Esophagus muscularis mucosa (tissue), 4 donors: Measurements from ENCODE around the gene SDR39U1. TPM values are rescaled to one million over a fixed set of nuclear protein-coding genes. Genes with fewer than 3 reads are reported as not detected.

ENCODE experiments used
- DNase-seq: peaks from one replicate; pipeline ENCODE4 v3.0.0-alpha.2; 2017; ENCODE audit errors: extremely low spot score
- H3K27ac ChIP-seq, 4 donors: fragments of 200-600 bp; sonication (generic); replicated peaks in 1 of 4; 1 replicate in 3 of 4; 2 replicates in 1 of 4; pipeline ENCODE4 v1.5.1; 2016 to 2019; ENCODE audit warnings: mild to moderate bottlenecking in 1 of 4
- H3K27me3 ChIP-seq, 4 donors: fragments of 200-600 bp; sonication (generic); one replicate each; pipeline versions ENCODE4 v1.5.1 to v1.6.0; 2016 to 2019
- H3K36me3 ChIP-seq, 4 donors: fragments of 200-600 bp; sonication (generic); one replicate each; pipeline ENCODE4 v1.5.1; 2016 to 2019
- H3K4me1 ChIP-seq, 4 donors: fragments of 200-600 bp; sonication (generic); one replicate each; pipeline ENCODE4 v1.5.1; 2016 to 2019
- H3K4me3 ChIP-seq, 4 donors: fragments of 200-600 bp; sonication (generic); 1 replicate in 2 of 4; 2 replicates in 2 of 4; pipeline ENCODE4 v1.5.1; 2016 to 2019; ENCODE audit warnings: mild to moderate bottlenecking in 4 of 4, moderate library complexity in 1 of 4
- H3K9me3 ChIP-seq, 4 donors: fragments of 200-600 bp; sonication (generic); 1 replicate in 3 of 4; 2 replicates in 1 of 4; pipeline ENCODE4 v1.5.1; 2016 to 2019
- EP300 ChIP-seq: sonication (generic); formaldehyde crosslinking; IDR thresholded peaks from one replicate; pipeline ENCODE4 v1.6.1; 2017; ENCODE audit warnings: antibody characterized with exemption
- POLR2A ChIP-seq: fragments of 450-650 bp; IDR thresholded peaks from one replicate; pipeline ENCODE4 v1.6.1; 2017; ENCODE audit warnings: antibody characterized with exemption, moderate library complexity, mild to moderate bottlenecking, low read depth
- POLR2AphosphoS5 ChIP-seq, 2 donors: sonication (generic); formaldehyde crosslinking; IDR thresholded peaks; one replicate each; pipeline ENCODE4 v1.6.1; 2017; ENCODE audit warnings: antibody characterized with exemption in 2 of 2
- WGBS: methylation state at CpG from one replicate; pipeline ENCODE4 v1.1.5; 2018; 5-methylcytosine and 5-hydroxymethylcytosine counted together
- intact Hi-C: fragments of 100-400 bp; cut with DNase I; formaldehyde crosslinking; loops from one replicate; pipeline ENCODE4 v1.15.1; 2023
- total RNA-seq, 4 donors: library from RNA; depleted of rRNA; stranded (reverse); fragments of >200 nt; gene quantifications; one replicate each; pipeline versions ENCODE4 v1.1.0 to v1.2.1, GENCODE V29; 2016
- TF ChIP-seq, protein P1 (sequence below), 3 experiments: fragments of 200-600 bp in 2 of 3; fragments of 450-650 bp in 1 of 3; sonication (generic) in 2 of 3; IDR thresholded peaks; one replicate each; pipeline ENCODE4 v1.5.1; 2017 to 2019; ENCODE audit warnings: antibody characterized with exemption in 3 of 3, mild to moderate bottlenecking in 2 of 3, moderate library complexity in 1 of 3

SDR39U1 gene
- total RNA-seq, 4 donors from 2014 or later = 23.9 to 48.6 (median 33.5) TPM

DNA sequence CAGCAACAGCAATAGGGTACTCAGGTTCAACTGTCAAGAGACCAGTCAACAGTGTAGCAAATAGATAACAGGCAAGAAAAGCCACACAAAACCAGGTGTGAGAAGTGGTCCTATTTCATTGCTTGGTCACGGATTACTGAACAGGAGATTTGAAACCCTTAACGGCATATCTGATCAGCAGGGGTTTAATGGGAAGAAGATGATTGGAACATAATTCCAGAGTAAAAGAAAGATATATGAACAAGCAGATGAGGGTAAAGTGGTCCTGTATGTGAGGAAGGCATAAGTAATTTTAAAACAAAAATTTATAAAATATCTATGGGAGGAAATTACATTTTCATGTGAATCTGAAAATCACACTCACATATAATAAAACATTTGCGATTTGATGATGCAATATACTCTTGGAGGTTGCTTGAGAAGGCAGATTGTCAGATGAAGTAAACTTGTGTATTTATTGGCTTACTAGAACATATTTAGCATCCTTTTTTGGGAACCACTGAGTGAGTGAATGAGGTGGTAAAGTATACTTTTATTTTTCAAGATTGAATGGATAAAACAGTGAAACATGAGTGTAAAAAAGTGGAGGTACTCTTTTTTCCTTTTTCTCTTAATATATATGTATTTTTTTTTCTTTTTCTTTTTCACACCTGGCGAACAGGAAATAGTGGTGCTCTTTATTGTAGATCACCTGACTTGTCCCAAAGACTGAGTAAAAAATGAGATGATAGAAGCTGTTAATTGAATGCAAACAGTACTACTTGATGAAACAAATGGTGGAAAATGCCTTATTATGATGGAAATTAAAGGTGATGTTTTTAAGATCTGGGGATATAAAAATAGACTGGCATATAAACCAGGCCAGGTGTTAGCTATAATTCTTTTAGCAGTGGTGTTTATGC lies 21.6 kb upstream of the SDR39U1 start:
- Histone ChIP-seq H3K27me3 (no peaks in the 10 kb centered on the region), H3K9me3 (no peaks in the 10 kb centered on the region), H3K4me1 (no peaks in the 10 kb centered on the region), H3K27ac (no peak overlapping the region), H3K4me3 (no peak overlapping the region), H3K36me3 (no peaks in the 10 kb centered on the region)
- WGBS = 79% methylated on average over 4 of the region's 4 CpGs
- DNase-seq = no peak
- intact Hi-C loops = no loop called here
- TF ChIP-seq EP300 (no peak), POLR2A (no peak), POLR2AphosphoS5 (IDR thresholded peaks at IDR 0.05) (no peak)
- TF ChIP-seq, protein P1, sequence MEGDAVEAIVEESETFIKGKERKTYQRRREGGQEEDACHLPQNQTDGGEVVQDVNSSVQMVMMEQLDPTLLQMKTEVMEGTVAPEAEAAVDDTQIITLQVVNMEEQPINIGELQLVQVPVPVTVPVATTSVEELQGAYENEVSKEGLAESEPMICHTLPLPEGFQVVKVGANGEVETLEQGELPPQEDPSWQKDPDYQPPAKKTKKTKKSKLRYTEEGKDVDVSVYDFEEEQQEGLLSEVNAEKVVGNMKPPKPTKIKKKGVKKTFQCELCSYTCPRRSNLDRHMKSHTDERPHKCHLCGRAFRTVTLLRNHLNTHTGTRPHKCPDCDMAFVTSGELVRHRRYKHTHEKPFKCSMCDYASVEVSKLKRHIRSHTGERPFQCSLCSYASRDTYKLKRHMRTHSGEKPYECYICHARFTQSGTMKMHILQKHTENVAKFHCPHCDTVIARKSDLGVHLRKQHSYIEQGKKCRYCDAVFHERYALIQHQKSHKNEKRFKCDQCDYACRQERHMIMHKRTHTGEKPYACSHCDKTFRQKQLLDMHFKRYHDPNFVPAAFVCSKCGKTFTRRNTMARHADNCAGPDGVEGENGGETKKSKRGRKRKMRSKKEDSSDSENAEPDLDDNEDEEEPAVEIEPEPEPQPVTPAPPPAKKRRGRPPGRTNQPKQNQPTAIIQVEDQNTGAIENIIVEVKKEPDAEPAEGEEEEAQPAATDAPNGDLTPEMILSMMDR (IDR thresholded peaks at IDR 0.05) = no peak

DNA sequence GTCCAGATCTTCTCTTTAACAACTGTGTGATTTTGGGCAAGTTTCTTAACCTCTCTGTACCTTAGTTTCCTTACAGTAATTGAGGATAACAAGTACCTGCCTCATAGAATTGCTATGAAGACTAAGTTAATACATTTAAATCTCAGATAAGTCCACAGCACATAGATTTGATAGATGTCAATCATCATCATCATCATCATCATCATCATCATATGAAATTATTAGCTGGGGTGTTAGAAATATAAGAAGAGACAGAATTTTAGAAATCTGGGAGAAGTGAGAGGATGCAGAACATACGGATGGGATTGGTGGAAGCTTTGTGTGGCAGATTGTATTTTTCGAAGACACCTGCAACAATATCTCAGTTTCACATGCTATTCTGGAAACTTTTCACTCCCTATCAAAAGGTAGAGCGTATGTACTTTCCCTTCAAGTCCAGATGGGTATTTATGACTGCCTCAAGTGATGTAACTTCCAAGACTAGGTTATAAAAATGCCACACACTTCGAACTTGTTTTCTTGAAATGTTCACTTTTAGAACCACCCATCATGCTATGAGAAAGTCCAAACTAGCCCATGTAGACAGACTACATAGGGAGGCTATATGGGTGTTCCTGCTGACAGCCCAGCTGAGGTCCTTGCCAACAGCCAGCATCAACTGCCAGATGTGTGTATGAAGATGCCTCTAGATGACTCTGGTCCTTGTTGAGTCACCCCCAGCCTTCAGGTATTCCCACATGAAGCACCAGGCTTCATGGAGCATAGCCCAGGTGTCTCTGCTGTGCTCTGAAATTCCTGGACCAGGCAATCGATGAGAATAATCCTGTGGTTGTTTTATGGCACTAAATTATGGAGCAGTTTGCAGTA lies 20.7 kb upstream of the SDR39U1 start:
- intact Hi-C loops = no loop called here
- DNase-seq = no peak
- no peak overlapping the region for H3K27ac ChIP-seq
- H3K9me3 ChIP-seq = no peaks in the 10 kb centered on the region
- WGBS = 71% methylated on average over 5 of the region's 5 CpGs
- H3K4me1 ChIP-seq = no peaks in the 10 kb centered on the region
- TF ChIP-seq EP300 = no peak
- TF ChIP-seq, protein P1 (IDR thresholded peaks at IDR 0.05) = no peak
- TF ChIP-seq POLR2A = no peak
- TF ChIP-seq POLR2AphosphoS5 (IDR thresholded peaks at IDR 0.05) = no peak
- no peak overlapping the region for H3K4me3 ChIP-seq
- no peaks in the 10 kb centered on the region for H3K36me3 ChIP-seq
- no peaks in the 10 kb centered on the region for H3K27me3 ChIP-seq

DNA sequence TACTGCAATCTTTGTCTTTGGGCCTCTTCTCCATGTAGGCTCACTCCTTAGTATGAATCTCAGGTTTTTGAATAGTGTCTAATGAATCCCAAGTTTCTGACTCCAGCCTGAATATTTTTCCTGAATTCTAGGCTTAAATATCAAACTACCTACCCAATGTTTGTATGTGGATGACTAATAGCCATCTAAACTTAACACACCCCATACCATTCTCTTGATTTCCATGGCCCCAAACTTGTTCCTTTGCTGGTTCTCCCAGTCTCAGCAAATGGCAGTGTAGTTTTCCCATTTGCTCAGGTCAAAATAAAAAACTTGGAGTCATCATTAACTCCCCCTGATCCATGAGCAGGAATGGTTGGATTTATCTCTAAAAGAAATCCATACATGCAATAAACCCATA lies 18.8 kb upstream of the SDR39U1 start:
- H3K4me3 ChIP-seq = no peak overlapping the region
- intact Hi-C loops = no loop called here
- H3K9me3 ChIP-seq = peaks cover 0 to 6% (median 0%) of the 10 kb centered on the region in 4 donors
- DNase-seq = no peak
- no peak for TF ChIP-seq POLR2A
- TF ChIP-seq, protein P1 (IDR thresholded peaks at IDR 0.05) = no peak
- no peak for TF ChIP-seq EP300
- no peak for TF ChIP-seq POLR2AphosphoS5 (IDR thresholded peaks at IDR 0.05)
- H3K4me1 ChIP-seq = no peaks in the 10 kb centered on the region
- H3K27ac ChIP-seq = no peak overlapping the region
- no peaks in the 10 kb centered on the region for H3K27me3 ChIP-seq
- H3K36me3 ChIP-seq = no peaks in the 10 kb centered on the region

DNA sequence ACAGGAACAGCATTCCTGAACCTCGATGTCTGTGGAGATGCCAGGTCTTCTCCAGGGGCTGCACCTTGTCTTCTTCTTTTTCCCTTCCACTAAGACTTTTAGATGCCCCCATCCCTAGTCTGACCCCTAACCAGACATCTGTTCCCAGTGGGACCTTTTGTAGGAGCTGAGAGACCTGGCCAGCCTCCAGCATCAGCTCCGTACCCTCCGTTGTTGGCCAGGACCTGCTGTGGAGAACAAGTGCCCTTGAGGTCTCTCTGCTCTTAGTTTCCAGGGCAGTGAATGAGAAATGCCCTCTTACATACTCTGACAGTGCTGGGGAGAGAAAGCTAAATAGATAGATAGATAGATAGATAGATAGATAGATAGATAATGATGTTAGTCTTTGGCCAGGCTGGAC lies 16.8 kb upstream of the SDR39U1 start:
- Histone ChIP-seq H3K4me3 (no peak overlapping the region), H3K27ac (no peak overlapping the region), H3K4me1 (no peaks in the 10 kb centered on the region), H3K27me3 (no peaks in the 10 kb centered on the region), H3K9me3 (peaks cover 0 to 6% (median 0%) of the 10 kb centered on the region in 4 donors), H3K36me3 (no peaks in the 10 kb centered on the region)
- intact Hi-C loops = no loop called here
- TF ChIP-seq POLR2AphosphoS5 (IDR thresholded peaks at IDR 0.05) = no peak
- no peak for TF ChIP-seq EP300
- no peak for TF ChIP-seq POLR2A
- TF ChIP-seq, protein P1 (IDR thresholded peaks at IDR 0.05) = no peak
- DNase-seq = no peak
- 81% methylated on average over 3 of the region's 3 CpGs for WGBS
